ENCODE results near the gene FAM180A.

FAM180A gene

GRCh38 chr7:135771961-135772638 lies 23.5 kb upstream of the FAM180A start:
- peak; percentile 22 for DNase-seq (ENCODE audit: low read depth)

- no peak for DNase-seq (ENCODE audit: low read depth)
Observed at GRCh38 chr7:135771051-135771450, 22.4 kb upstream of the FAM180A start.

- no peak for DNase-seq (ENCODE audit: low read depth)
Observed at GRCh38 chr7:135770139-135770710, 21.6 kb upstream of the FAM180A start.

- DNase-seq (ENCODE audit: low read depth), result no peak
Observed at GRCh38 chr7:135769005-135769802, 20.6 kb upstream of the FAM180A start.

GRCh38 chr7:135768467-135768866 lies 19.9 kb upstream of the FAM180A start:
- DNase-seq (ENCODE audit: low read depth), result no peak

GRCh38 chr7:135768064-135768463 lies 19.5 kb upstream of the FAM180A start:
- DNase-seq (ENCODE audit: low read depth), result no peak

GRCh38 chr7:135763261-135763660 lies 14.6 kb upstream of the FAM180A start:
- DNase-seq (ENCODE audit: low read depth), result no peak

GRCh38 chr7:135761751-135762488 lies 13.3 kb upstream of the FAM180A start:
- DNase-seq (ENCODE audit: low read depth), result no peak

GRCh38 chr7:135759532-135759931 lies 10.9 kb upstream of the FAM180A start:
- no peak for DNase-seq (ENCODE audit: low read depth)

GRCh38 chr7:135758531-135758932 lies 9.9 kb upstream of the FAM180A start:
- no peak for DNase-seq (ENCODE audit: low read depth)

- DNase-seq (ENCODE audit: low read depth), result no peak
Observed at GRCh38 chr7:135757719-135758411, 9.3 kb upstream of the FAM180A start.

GRCh38 chr7:135756191-135756590 lies 7.6 kb upstream of the FAM180A start:
- DNase-seq (ENCODE audit: low read depth), result no peak

- DNase-seq (ENCODE audit: low read depth), result no peak
Observed at GRCh38 chr7:135755351-135755753, 6.7 kb upstream of the FAM180A start.

- DNase-seq (ENCODE audit: low read depth), result no peak
Observed at GRCh38 chr7:135753616-135754413, 5.2 kb upstream of the FAM180A start.

- DNase-seq (ENCODE audit: low read depth), result no peak
Observed at GRCh38 chr7:135747366-135747765, 1.2 kb downstream of the FAM180A start.

- peak; percentile 88 for DNase-seq (ENCODE audit: low read depth)
Observed at GRCh38 chr7:135745703-135746312, 2.8 kb downstream of the FAM180A start.

GRCh38 chr7:135744938-135745702 lies 3.5 kb downstream of the FAM180A start:
- DNase-seq (ENCODE audit: low read depth), result peak; percentile 48

GRCh38 chr7:135743907-135744731 lies 4.5 kb downstream of the FAM180A start:
- DNase-seq (ENCODE audit: low read depth), result no peak

GRCh38 chr7:135742371-135742770 lies 6.2 kb downstream of the FAM180A start:
- no peak for DNase-seq (ENCODE audit: low read depth)

Data from HS-5 (cell line).